ENCODE results near the gene GRIA4.

The GRIA4 gene

GRCh38 chr11:105713106-105713505, 103.2 kb downstream of the GRIA4 start:
- Histone ChIP-seq H3K27ac (ENCODE audit: insufficient read depth, low read depth, low read length, poor library complexity, severe bottlenecking) (no peak overlapping the region), H3K4me3 (ENCODE audit: insufficient read depth, low read depth, low read length) (no peak overlapping the region), H3K36me3 (ENCODE audit: control insufficient read depth, insufficient read depth, low read length) (no peaks in the 10 kb centered on the region), H3K4me1 (ENCODE audit: control insufficient read depth, insufficient read depth, low read length) (no peaks in the 10 kb centered on the region), H3K9me3 (ENCODE audit: control insufficient read depth, low read length) (no peaks in the 10 kb centered on the region), H3K27me3 (ENCODE audit: control insufficient read depth, insufficient read depth, low read length, poor library complexity, severe bottlenecking) (no peaks in the 10 kb centered on the region)
- 79 to 86% methylated on average over 5 of the region's 5 CpGs for WGBS, 2 experiments

- H3K9me3 ChIP-seq (ENCODE audit: control insufficient read depth, low read length): no peaks in the 10 kb centered on the region
- no peak overlapping the region for H3K27ac ChIP-seq (ENCODE audit: insufficient read depth, low read depth, low read length, poor library complexity, severe bottlenecking)
- H3K36me3 ChIP-seq (ENCODE audit: control insufficient read depth, insufficient read depth, low read length): no peaks in the 10 kb centered on the region
- no peaks in the 10 kb centered on the region for H3K27me3 ChIP-seq (ENCODE audit: control insufficient read depth, insufficient read depth, low read length, poor library complexity, severe bottlenecking)
- no peaks in the 10 kb centered on the region for H3K4me1 ChIP-seq (ENCODE audit: control insufficient read depth, insufficient read depth, low read length)
- WGBS, 2 experiments: 82 to 86% methylated on average over 1 of the region's 2 CpGs
- no peak overlapping the region for H3K4me3 ChIP-seq (ENCODE audit: insufficient read depth, low read depth, low read length)
Observed at GRCh38 chr11:105713696-105714095, 103.8 kb downstream of the GRIA4 start.

DNA sequence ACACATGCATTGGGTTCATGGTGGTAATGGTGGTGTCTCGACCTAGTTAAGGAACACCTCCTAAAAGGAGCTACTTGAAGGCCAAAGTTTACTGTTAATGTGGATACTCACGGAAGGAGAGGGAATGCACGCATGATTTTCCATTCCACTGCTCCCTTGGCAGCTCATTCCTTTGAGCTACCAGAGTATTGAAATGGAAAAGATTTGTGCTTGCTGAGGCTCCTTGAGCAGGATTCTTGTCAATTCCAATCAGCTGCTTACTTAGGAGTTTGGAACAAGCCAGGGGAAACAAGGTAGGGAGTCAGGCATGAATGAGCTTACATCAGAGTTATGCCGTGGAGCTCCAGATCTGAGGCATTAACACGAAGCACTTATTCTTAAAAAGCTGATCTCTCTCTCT, 108.8 kb downstream of the GRIA4 start:
- 87 to 89% methylated on average over 5 of the region's 5 CpGs for WGBS, 2 experiments
- Histone ChIP-seq H3K36me3 (ENCODE audit: control insufficient read depth, insufficient read depth, low read length) (no peaks in the 10 kb centered on the region), H3K9me3 (ENCODE audit: control insufficient read depth, low read length) (no peaks in the 10 kb centered on the region), H3K27me3 (ENCODE audit: control insufficient read depth, insufficient read depth, low read length, poor library complexity, severe bottlenecking) (no peaks in the 10 kb centered on the region), H3K4me1 (ENCODE audit: control insufficient read depth, insufficient read depth, low read length) (no peaks in the 10 kb centered on the region), H3K27ac (ENCODE audit: insufficient read depth, low read depth, low read length, poor library complexity, severe bottlenecking) (no peak overlapping the region), H3K4me3 (ENCODE audit: insufficient read depth, low read depth, low read length) (no peak overlapping the region)

DNA sequence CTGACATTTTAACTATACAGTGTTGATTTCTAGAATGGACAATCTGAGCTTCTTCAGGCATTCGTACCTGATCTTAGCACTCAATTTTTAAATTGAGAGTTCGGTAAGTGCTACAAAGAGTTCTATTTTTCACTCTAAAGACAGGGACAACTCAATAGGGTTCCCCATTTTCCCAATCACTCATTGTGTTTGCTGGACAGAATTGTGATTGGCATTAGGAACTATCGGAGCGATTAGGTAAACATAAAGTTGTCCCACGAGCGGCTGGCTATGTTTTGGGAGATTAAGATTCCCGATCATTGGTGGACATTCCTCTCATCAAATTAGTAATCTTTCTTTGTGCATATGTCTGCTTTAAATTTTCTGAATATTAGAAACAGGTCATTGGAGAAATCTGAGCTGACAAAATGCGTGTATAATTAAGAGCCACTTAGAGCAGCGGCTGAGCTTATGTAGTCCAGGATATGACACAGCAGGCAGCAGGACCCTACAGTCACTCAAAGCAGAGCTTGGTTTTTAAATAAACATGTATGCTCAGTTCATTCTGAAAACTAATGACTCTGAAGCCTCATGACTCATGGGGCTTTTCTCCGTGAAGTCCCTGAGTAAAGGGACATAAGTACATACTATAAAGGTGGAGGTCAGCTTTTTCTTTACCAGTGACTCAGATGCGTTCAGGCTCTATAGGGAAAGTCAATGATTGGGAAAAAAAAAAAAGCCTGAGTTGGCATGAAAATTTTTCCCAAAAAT, 109.4 kb downstream of the GRIA4 start:
- no peak overlapping the region for H3K4me3 ChIP-seq (ENCODE audit: insufficient read depth, low read depth, low read length)
- no peaks in the 10 kb centered on the region for H3K4me1 ChIP-seq (ENCODE audit: control insufficient read depth, insufficient read depth, low read length)
- no peaks in the 10 kb centered on the region for H3K36me3 ChIP-seq (ENCODE audit: control insufficient read depth, insufficient read depth, low read length)
- no peak overlapping the region for H3K27ac ChIP-seq (ENCODE audit: insufficient read depth, low read depth, low read length, poor library complexity, severe bottlenecking)
- H3K9me3 ChIP-seq (ENCODE audit: control insufficient read depth, low read length): no peaks in the 10 kb centered on the region
- H3K27me3 ChIP-seq (ENCODE audit: control insufficient read depth, insufficient read depth, low read length, poor library complexity, severe bottlenecking): no peaks in the 10 kb centered on the region
- 95 to 96% methylated on average over 11 of the region's 11 CpGs for WGBS, 2 experiments

DNA sequence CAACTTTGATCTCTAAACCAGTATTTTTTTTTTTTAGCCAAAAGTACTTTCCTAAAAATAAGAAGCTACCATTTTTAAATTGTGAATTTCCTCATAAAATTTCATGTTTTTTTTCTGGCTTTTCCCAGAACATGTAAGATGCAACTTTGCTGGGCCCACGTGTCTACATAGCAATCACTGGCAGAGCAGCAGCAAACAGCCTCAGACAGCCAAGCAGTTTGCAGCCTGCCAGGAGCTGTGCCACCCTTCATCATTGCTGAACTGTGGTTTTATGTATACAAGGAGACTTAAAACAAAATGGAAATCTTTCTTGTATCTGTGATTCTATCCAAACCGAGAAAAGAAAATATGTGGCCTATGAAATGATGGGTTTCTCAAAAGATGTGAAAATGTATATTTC, 110.2 kb downstream of the GRIA4 start:
- WGBS, 2 experiments: 92 to 97% methylated on average over 2 of the region's 2 CpGs
- Histone ChIP-seq H3K27ac (ENCODE audit: insufficient read depth, low read depth, low read length, poor library complexity, severe bottlenecking) (no peak overlapping the region), H3K9me3 (ENCODE audit: control insufficient read depth, low read length) (no peaks in the 10 kb centered on the region), H3K4me1 (ENCODE audit: control insufficient read depth, insufficient read depth, low read length) (no peaks in the 10 kb centered on the region), H3K27me3 (ENCODE audit: control insufficient read depth, insufficient read depth, low read length, poor library complexity, severe bottlenecking) (no peaks in the 10 kb centered on the region), H3K4me3 (ENCODE audit: insufficient read depth, low read depth, low read length) (no peak overlapping the region), H3K36me3 (ENCODE audit: control insufficient read depth, insufficient read depth, low read length) (no peaks in the 10 kb centered on the region)

- H3K27ac ChIP-seq (ENCODE audit: insufficient read depth, low read depth, low read length, poor library complexity, severe bottlenecking): no peak overlapping the region
- no peaks in the 10 kb centered on the region for H3K9me3 ChIP-seq (ENCODE audit: control insufficient read depth, low read length)
- no peaks in the 10 kb centered on the region for H3K27me3 ChIP-seq (ENCODE audit: control insufficient read depth, insufficient read depth, low read length, poor library complexity, severe bottlenecking)
- 75 to 100% methylated on average over 1 to 2 of the region's 3 CpGs for WGBS, 2 experiments
- H3K4me1 ChIP-seq (ENCODE audit: control insufficient read depth, insufficient read depth, low read length): no peaks in the 10 kb centered on the region
- no peaks in the 10 kb centered on the region for H3K36me3 ChIP-seq (ENCODE audit: control insufficient read depth, insufficient read depth, low read length)
- H3K4me3 ChIP-seq (ENCODE audit: insufficient read depth, low read depth, low read length): no peak overlapping the region
Observed at GRCh38 chr11:105723269-105723668, 113.4 kb downstream of the GRIA4 start.

- 93 to 95% methylated on average over 3 of the region's 3 CpGs for WGBS, 2 experiments
- no peaks in the 10 kb centered on the region for H3K9me3 ChIP-seq (ENCODE audit: control insufficient read depth, low read length)
- H3K36me3 ChIP-seq (ENCODE audit: control insufficient read depth, insufficient read depth, low read length): no peaks in the 10 kb centered on the region
- no peaks in the 10 kb centered on the region for H3K4me1 ChIP-seq (ENCODE audit: control insufficient read depth, insufficient read depth, low read length)
- H3K27ac ChIP-seq (ENCODE audit: insufficient read depth, low read depth, low read length, poor library complexity, severe bottlenecking): no peak overlapping the region
- H3K27me3 ChIP-seq (ENCODE audit: control insufficient read depth, insufficient read depth, low read length, poor library complexity, severe bottlenecking): no peaks in the 10 kb centered on the region
- no peak overlapping the region for H3K4me3 ChIP-seq (ENCODE audit: insufficient read depth, low read depth, low read length)
Observed at GRCh38 chr11:105732611-105733010, 122.7 kb downstream of the GRIA4 start.

DNA sequence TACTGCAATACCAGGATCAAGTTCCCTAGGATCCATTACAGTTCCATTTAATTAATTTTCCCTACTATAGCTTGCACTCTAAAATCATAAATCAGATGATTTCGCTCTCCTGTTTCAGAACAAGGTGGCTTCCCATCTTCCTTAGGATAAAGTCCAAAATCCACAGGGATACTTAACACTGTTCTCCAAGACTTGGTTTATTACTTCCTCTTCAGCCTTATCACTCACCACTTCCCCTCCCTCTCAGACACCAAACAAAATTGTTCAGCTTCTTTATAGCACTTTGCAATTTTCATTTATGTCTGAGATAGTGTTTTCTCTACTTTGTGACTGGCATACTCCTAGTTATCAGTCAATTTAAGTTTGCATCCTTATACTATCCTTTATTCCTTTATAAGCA, 124.6 kb downstream of the GRIA4 start:
- Histone ChIP-seq H3K27ac (ENCODE audit: insufficient read depth, low read depth, low read length, poor library complexity, severe bottlenecking) (no peak overlapping the region), H3K4me1 (ENCODE audit: control insufficient read depth, insufficient read depth, low read length) (no peaks in the 10 kb centered on the region), H3K36me3 (ENCODE audit: control insufficient read depth, insufficient read depth, low read length) (no peaks in the 10 kb centered on the region), H3K27me3 (ENCODE audit: control insufficient read depth, insufficient read depth, low read length, poor library complexity, severe bottlenecking) (no peaks in the 10 kb centered on the region), H3K9me3 (ENCODE audit: control insufficient read depth, low read length) (no peaks in the 10 kb centered on the region), H3K4me3 (ENCODE audit: insufficient read depth, low read depth, low read length) (no peak overlapping the region)
- 88 to 96% methylated on average over 1 of the region's 1 CpG for WGBS, 2 experiments

DNA sequence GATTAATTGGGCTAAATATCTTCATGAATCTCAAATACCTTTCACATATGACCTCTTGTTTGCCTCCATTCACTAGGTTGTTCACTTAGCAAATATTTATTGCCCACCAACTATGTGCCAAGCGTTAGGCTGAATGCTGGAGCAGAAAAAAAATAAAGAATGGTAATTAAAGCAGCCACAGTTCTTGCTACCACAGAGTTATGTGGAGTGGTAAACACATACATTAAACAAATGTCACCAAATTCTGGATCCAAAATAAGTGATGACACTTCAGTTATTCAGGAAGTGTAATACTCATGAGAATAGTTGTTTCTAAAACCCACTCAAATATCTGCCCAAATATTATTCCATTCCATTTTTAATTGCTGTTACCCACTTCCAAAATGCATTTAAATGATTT, 128.4 kb downstream of the GRIA4 start:
- no peaks in the 10 kb centered on the region for H3K9me3 ChIP-seq (ENCODE audit: control insufficient read depth, low read length)
- H3K4me3 ChIP-seq (ENCODE audit: insufficient read depth, low read depth, low read length): no peak overlapping the region
- H3K4me1 ChIP-seq (ENCODE audit: control insufficient read depth, insufficient read depth, low read length): no peaks in the 10 kb centered on the region
- H3K36me3 ChIP-seq (ENCODE audit: control insufficient read depth, insufficient read depth, low read length): no peaks in the 10 kb centered on the region
- no peaks in the 10 kb centered on the region for H3K27me3 ChIP-seq (ENCODE audit: control insufficient read depth, insufficient read depth, low read length, poor library complexity, severe bottlenecking)
- H3K27ac ChIP-seq (ENCODE audit: insufficient read depth, low read depth, low read length, poor library complexity, severe bottlenecking): no peak overlapping the region
- no CpG with 5 or more reads among the region's 1 CpG for WGBS, 2 experiments

DNA sequence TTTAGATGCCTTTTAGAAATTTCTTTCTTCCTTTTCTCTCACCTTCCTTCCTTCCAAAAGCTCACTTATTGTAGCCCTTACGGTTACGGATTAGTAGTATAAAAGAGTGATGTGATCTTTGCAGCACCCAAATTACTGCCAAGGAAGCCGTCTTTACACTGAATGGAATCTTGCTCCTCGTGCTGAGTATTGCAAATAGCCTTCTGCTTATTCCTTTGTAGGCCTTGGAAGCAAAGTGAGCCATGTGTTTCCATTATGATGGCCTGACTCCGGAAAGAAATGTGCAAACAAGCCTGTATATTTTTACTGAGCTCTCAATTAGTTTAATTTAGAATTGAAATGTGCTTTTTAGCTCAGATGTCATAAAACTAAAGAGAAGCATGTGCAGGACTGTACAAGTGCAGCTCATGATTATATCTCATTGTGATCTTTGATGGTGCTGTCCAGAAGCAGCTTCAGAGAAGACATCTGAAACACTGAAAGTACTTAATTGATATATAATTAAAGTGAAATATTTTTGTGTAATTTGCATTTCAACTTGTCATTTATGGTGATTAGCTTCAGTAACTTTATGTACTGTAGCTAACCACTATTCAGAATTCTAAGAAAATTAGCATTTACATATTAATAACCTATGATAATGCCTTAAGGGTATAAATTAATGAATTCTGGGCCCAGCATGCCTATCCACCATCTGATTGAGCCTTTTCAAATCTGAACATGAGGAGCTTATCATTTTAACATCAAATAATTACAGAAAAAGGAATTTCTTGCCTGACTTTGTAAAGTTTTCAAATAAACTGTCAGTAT, 129.3 kb downstream of the GRIA4 start:
- Histone ChIP-seq H3K36me3 (ENCODE audit: control insufficient read depth, insufficient read depth, low read length) (no peaks in the 10 kb centered on the region), H3K27me3 (ENCODE audit: control insufficient read depth, insufficient read depth, low read length, poor library complexity, severe bottlenecking) (no peaks in the 10 kb centered on the region), H3K9me3 (ENCODE audit: control insufficient read depth, low read length) (no peaks in the 10 kb centered on the region), H3K27ac (ENCODE audit: insufficient read depth, low read depth, low read length, poor library complexity, severe bottlenecking) (no peak overlapping the region), H3K4me3 (ENCODE audit: insufficient read depth, low read depth, low read length) (no peak overlapping the region), H3K4me1 (ENCODE audit: control insufficient read depth, insufficient read depth, low read length) (no peaks in the 10 kb centered on the region)
- WGBS, 2 experiments: 89 to 92% methylated on average over 5 of the region's 5 CpGs

Data from ectodermal cell (in vitro differentiated cells).